Parathyroid adenoma (tissue), 2 donors: Measurements from ENCODE around the gene HIGD1A.
A peak's percentile ranks its signal among the peaks of the same experiment; 100 is the strongest.

Experiments used
- H2AFZ ChIP-seq: fragments of 300-600 bp; sonication (generic); one replicate; pipeline ENCODE4 v1.7.0; 2017; ENCODE audit warnings: antibody characterized with exemption, mild to moderate bottlenecking
- H3K27ac ChIP-seq: fragments of 300-600 bp; sonication (generic); one replicate; pipeline ENCODE4 v1.7.0; 2017
- H3K27me3 ChIP-seq: fragments of 300-600 bp; sonication (generic); one replicate; pipeline ENCODE4 v1.7.0; 2017; ENCODE audit warnings: low read length; ENCODE audit not compliant: control insufficient read depth, insufficient read depth
- H3K36me3 ChIP-seq: fragments of 300-600 bp; sonication (generic); one replicate; pipeline ENCODE4 v1.7.0; 2017; ENCODE audit warnings: low read length; ENCODE audit not compliant: control insufficient read depth, insufficient read depth
- H3K4me1 ChIP-seq: fragments of 300-600 bp; sonication (generic); one replicate; pipeline ENCODE4 v1.7.0; 2017; ENCODE audit warnings: control low read depth
- H3K4me2 ChIP-seq: fragments of 300-600 bp; sonication (generic); one replicate; pipeline ENCODE4 v1.7.0; 2017; ENCODE audit warnings: low read length
- H3K4me3 ChIP-seq: fragments of 300-600 bp; sonication (generic); one replicate; pipeline ENCODE4 v1.7.0; 2017; ENCODE audit warnings: low read depth, low read length
- H3K79me2 ChIP-seq: fragments of 300-600 bp; sonication (generic); one replicate; pipeline ENCODE4 v1.7.0; 2017; ENCODE audit warnings: control low read depth
- H3K9ac ChIP-seq: fragments of 300-600 bp; sonication (generic); one replicate; pipeline ENCODE4 v1.7.0; 2017; ENCODE audit warnings: mild to moderate bottlenecking
- H3K9me3 ChIP-seq: fragments of 300-600 bp; sonication (generic); one replicate; pipeline ENCODE4 v1.7.0; 2017; ENCODE audit warnings: low read length; ENCODE audit not compliant: control insufficient read depth
- TF ChIP-seq, protein P1 (sequence below): fragments of 300-600 bp; sonication (generic); IDR thresholded peaks from one replicate; pipeline ENCODE4 v1.7.0; 2017; ENCODE audit warnings: antibody characterized with exemption, mild to moderate bottlenecking
- donor health status: primary hyperparathyroidism.

Gene HIGD1A

DNA sequence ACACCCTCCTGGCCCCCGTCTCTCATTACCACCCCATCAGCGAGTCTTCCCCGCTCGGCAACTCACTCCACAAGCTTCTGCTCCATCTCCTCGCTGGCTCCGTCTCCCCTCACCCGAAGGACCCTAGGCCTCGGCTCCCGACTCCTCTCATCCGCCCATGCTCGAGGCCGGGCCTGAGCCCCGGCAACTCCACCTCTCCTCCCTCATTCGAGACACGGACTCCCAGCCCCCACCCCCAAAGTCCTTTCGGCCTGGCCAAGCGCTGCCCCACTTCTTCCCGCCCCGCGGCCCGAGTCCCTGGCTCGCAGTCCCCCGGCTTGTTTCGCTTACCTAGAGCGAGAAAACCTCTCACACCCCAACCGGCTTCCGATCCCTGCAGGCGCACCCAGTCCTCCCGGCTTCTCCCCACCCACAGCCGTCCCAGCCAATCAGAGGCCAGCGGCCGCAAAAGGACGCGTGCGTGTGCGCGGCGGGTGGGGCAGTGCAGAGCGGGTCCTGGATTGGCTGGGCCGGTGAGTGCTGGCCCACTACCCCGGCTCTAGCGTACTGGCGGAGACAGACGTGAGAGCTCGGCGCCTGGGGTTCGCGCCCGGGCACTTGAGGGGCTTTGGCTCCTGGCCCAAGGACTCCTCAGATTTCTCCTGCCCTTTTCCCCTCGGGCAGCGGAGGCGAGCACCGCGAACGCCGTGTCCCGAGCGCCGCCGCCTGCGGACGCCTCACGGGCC is at the start of gene HIGD1A:
Gene HIGD1A (minus strand): TSS at position 385 of the 725 bp plus-strand sequence. CDS start 10,237 bp downstream, outside the sequence.
- Histone ChIP-seq H3K9me3 (no peaks in the 10 kb centered on the region), H2AFZ (peak within 1 kb of the TSS; percentile 96), H3K79me2 (peaks cover 20% of the 10 kb centered on the region), H3K4me1 (no peaks in the 10 kb centered on the region), H3K27ac (peak within 1 kb of the TSS; percentile 93), H3K9ac (peak within 1 kb of the TSS; percentile 91), H3K4me3 (peak within 1 kb of the TSS; percentile 91), H3K36me3 (no peaks in the 10 kb centered on the region), H3K27me3 (no peaks in the 10 kb centered on the region), H3K4me2 (peak within 1 kb of the TSS; percentile 97)
- TF ChIP-seq, protein P1, sequence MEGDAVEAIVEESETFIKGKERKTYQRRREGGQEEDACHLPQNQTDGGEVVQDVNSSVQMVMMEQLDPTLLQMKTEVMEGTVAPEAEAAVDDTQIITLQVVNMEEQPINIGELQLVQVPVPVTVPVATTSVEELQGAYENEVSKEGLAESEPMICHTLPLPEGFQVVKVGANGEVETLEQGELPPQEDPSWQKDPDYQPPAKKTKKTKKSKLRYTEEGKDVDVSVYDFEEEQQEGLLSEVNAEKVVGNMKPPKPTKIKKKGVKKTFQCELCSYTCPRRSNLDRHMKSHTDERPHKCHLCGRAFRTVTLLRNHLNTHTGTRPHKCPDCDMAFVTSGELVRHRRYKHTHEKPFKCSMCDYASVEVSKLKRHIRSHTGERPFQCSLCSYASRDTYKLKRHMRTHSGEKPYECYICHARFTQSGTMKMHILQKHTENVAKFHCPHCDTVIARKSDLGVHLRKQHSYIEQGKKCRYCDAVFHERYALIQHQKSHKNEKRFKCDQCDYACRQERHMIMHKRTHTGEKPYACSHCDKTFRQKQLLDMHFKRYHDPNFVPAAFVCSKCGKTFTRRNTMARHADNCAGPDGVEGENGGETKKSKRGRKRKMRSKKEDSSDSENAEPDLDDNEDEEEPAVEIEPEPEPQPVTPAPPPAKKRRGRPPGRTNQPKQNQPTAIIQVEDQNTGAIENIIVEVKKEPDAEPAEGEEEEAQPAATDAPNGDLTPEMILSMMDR, result no peak

GRCh38 chr3:42853739-42854302 is 49.5 kb upstream of the HIGD1A start:
- Histone ChIP-seq H3K9ac (no peak overlapping the region), H3K9me3 (no peaks in the 10 kb centered on the region), H3K79me2 (no peaks in the 10 kb centered on the region), H2AFZ (no peak overlapping the region), H3K4me1 (no peaks in the 10 kb centered on the region), H3K27me3 (no peaks in the 10 kb centered on the region), H3K36me3 (no peaks in the 10 kb centered on the region), H3K27ac (no peak overlapping the region), H3K4me3 (no peak overlapping the region), H3K4me2 (no peak overlapping the region)
- TF ChIP-seq, protein P1, result no peak

DNA sequence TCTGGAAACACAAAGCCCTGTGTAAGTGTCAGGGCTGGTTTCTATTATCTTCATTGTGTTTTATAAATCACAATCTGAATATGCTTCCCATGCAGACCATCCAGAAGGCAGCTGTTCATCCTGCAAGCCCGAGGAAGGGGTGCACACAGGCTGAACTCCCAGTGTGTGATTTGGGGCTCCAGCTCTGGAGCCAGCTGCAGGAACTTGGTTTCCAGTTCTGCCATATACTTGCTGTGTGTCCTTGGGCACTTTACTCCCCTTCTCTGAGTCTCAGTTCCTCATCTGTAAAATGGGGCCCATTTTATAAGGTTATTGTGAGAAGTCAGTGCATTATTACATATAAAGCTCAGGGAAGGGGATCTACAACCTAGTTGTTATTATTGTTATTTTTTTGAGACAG is 48.8 kb upstream of the HIGD1A start:
- H3K4me3 ChIP-seq, result no peak overlapping the region
- H3K9ac ChIP-seq, result no peak overlapping the region
- H3K9me3 ChIP-seq, result no peaks in the 10 kb centered on the region
- H3K27ac ChIP-seq, result no peak overlapping the region
- TF ChIP-seq, protein P1, result no peak
- no peaks in the 10 kb centered on the region for H3K27me3 ChIP-seq
- no peak overlapping the region for H2AFZ ChIP-seq
- H3K4me2 ChIP-seq, result no peak overlapping the region
- H3K4me1 ChIP-seq, result no peaks in the 10 kb centered on the region
- H3K79me2 ChIP-seq, result no peaks in the 10 kb centered on the region
- H3K36me3 ChIP-seq, result no peaks in the 10 kb centered on the region

- no peaks in the 10 kb centered on the region for H3K36me3 ChIP-seq
- H3K9ac ChIP-seq, result no peak overlapping the region
- no peaks in the 10 kb centered on the region for H3K79me2 ChIP-seq
- no peak overlapping the region for H3K27ac ChIP-seq
- no peak overlapping the region for H3K4me2 ChIP-seq
- H3K4me1 ChIP-seq, result no peaks in the 10 kb centered on the region
- no peaks in the 10 kb centered on the region for H3K9me3 ChIP-seq
- H3K27me3 ChIP-seq, result no peaks in the 10 kb centered on the region
- H2AFZ ChIP-seq, result no peak overlapping the region
- TF ChIP-seq, protein P1, result no peak
- H3K4me3 ChIP-seq, result no peak overlapping the region
These were observed 48.2 kb upstream of the HIGD1A start for GRCh38 chr3:42852441-42852840.
